ENCODE results near the gene MAP2K5. TPM values are rescaled to one million over a fixed set of nuclear protein-coding genes. Genes with fewer than 3 reads are reported as not detected.

The MAP2K5 gene
- total RNA-seq, 1 experiment from 2014 or later: 15.0 TPM

- Histone ChIP-seq H4K8ac (replicated peaks; ENCODE audit: insufficient read length, low read depth, low read length) (no peak overlapping the region), H3T11ph (ENCODE audit: low read length) (no peak overlapping the region), H3K27ac (ENCODE audit: insufficient read length, low read depth, low read length) (no peak overlapping the region), H3K9ac (ENCODE audit: extremely low read depth, insufficient read length, low read length) (no peak overlapping the region), H2BK120ac (ENCODE audit: low read depth, low read length, poor library complexity, severe bottlenecking) (no peak overlapping the region), H3K27me3 (ENCODE audit: insufficient read depth, low read length) (no peaks in the 10 kb centered on the region), H3K79me1 (ENCODE audit: insufficient read depth, low read depth, low read length, poor library complexity, severe bottlenecking) (no peaks in the 10 kb centered on the region), H4K5ac (ENCODE audit: insufficient read length, low read depth, low read length) (no peak overlapping the region), H2BK12ac (ENCODE audit: insufficient read length, low read depth, low read length) (no peak overlapping the region), H2AK5ac (ENCODE audit: insufficient read length, low read length) (no peak overlapping the region), H3K9me3 (ENCODE audit: control insufficient read depth, low read depth, low read length) (no peaks in the 10 kb centered on the region), H2BK5ac (ENCODE audit: insufficient read length, low read length) (no peak overlapping the region), H3K23me2 (ENCODE audit: insufficient read length, low read depth, low read length, poor library complexity, severe bottlenecking) (no peaks in the 10 kb centered on the region), H4K91ac (ENCODE audit: insufficient read length, low read depth, low read length) (peak overlapping the region; percentile 56), H3K4me2 (ENCODE audit: insufficient read depth, insufficient read length, low read length) (no peak overlapping the region), H2BK15ac (ENCODE audit: low read depth, low read length) (no peak overlapping the region), H2AFZ (ENCODE audit: low read length) (no peak overlapping the region), H4K20me1 (ENCODE audit: control insufficient read depth, insufficient read depth, insufficient read length) (no peaks in the 10 kb centered on the region), H3K14ac (ENCODE audit: insufficient read depth, low read length) (peak overlapping the region; percentile 62), H3K56ac (ENCODE audit: insufficient read length, low read depth, low read length) (no peak overlapping the region), H3K79me2 (ENCODE audit: insufficient read depth, low read length) (no peaks in the 10 kb centered on the region), H3K18ac (ENCODE audit: insufficient read length, low read depth, low read length) (peak overlapping the region; percentile 54), H3K4ac (ENCODE audit: low read depth, low read length) (no peak overlapping the region), H3K4me1 (ENCODE audit: insufficient read depth, low read length) (peaks cover 2% of the 10 kb centered on the region; the same call in 1 of the 2 replicates), H2BK20ac (ENCODE audit: low read depth, low read length, poor library complexity, severe bottlenecking) (no peak overlapping the region), H3K23ac (ENCODE audit: insufficient read length, low read depth, low read length) (no peak overlapping the region)
- Mint-ChIP-seq H3K36me3 (ENCODE audit: insufficient read depth in 1 of 3, low read depth in 3 of 3) (no peaks in the 10 kb centered on the region; a peak in 1 of 7 replicates), H3K27ac (no peak overlapping the region), H3K4me3 (no peak overlapping the region), H3K27me3 (ENCODE audit: low read depth) (no peaks in the 10 kb centered on the region; the same call in 1 of the 2 replicates), H3K9me3 (no peaks in the 10 kb centered on the region), H3K4me1 (peaks cover 14 to 24% of the 10 kb centered on the region in 2 experiments)
- no peak for TF ChIP-seq CTCF (conservative IDR thresholded peaks at IDR 0.05)
- no peak for DNase-seq
- no CpG with 5 or more reads among the region's 17 CpGs for WGBS (ENCODE audit: extremely low coverage, insufficient read length, low lambda C conversion rate)
Observed at GRCh38 chr15:67805008-67805665, 262.6 kb downstream of the MAP2K5 start.
